Fibroblast of villous mesenchyme (primary cell): ENCODE measurements around the gene LCN15. TPM values are rescaled to one million over a fixed set of nuclear protein-coding genes. Genes with fewer than 3 reads are reported as not detected.

Experiments
- DNase-seq: peaks from one replicate; pipeline ENCODE4 v3.0.0-alpha.2; 2010; ENCODE audit warnings: low read depth
- H3K4me3 ChIP-seq: 2 replicates; pipeline ENCODE4 v1.5.1; 2011; ENCODE audit warnings: low read depth, mild to moderate bottlenecking, low read length
- CTCF ChIP-seq: IDR thresholded peaks from 2 replicates; pipeline ENCODE4 v1.5.1; 2012; ENCODE audit warnings: low read depth, mild to moderate bottlenecking, low read length; ENCODE audit not compliant: insufficient read depth
- total RNA-seq: library from RNA; depleted of rRNA; stranded (reverse); fragments of >200 nt; gene quantifications from 2 replicates; pipeline ENCODE4 v1.2.3, GENCODE V29; 2012

Gene LCN15
- total RNA-seq, 1 donor, result not detected

GRCh38 chr9:136723362-136723976 is 40.8 kb downstream of the LCN15 start:
- H3K4me3 ChIP-seq, result no peak overlapping the region
- no peak for TF ChIP-seq CTCF
- DNase-seq, result no peak

- H3K4me3 ChIP-seq, result no peak overlapping the region
- DNase-seq, result no peak
- no peak for TF ChIP-seq CTCF
Measured at GRCh38 chr9:136722969-136723356, 41.4 kb downstream of the LCN15 start.

GRCh38 chr9:136722093-136722968 is 42.0 kb downstream of the LCN15 start:
- DNase-seq, result no peak
- no peak overlapping the region for H3K4me3 ChIP-seq
- TF ChIP-seq CTCF, result no peak

GRCh38 chr9:136721339-136722092 is 42.8 kb downstream of the LCN15 start:
- no peak for TF ChIP-seq CTCF

GRCh38 chr9:136720898-136721338 is 43.4 kb downstream of the LCN15 start:
- no peak overlapping the region for H3K4me3 ChIP-seq
- no peak for TF ChIP-seq CTCF
- DNase-seq, result no peak

More at GRCh38 chr9:136721339-136722092, 42.8 kb downstream of the LCN15 start:
- no peak for DNase-seq
- H3K4me3 ChIP-seq, result no peak overlapping the region

GRCh38 chr9:136720251-136720897 is 43.9 kb downstream of the LCN15 start:
- no peak for DNase-seq
- TF ChIP-seq CTCF, result no peak
- H3K4me3 ChIP-seq, result no peak overlapping the region
